Activated naive CD8-positive, alpha-beta T cell treated with anti-CD3 and anti-CD28 coated beads, Interleukin-2, amount 10 ng/mL, durations not matched to agents 7 days and 5 days (primary cell): Measurements from ENCODE around the gene HMGCS2. TPM values are rescaled to one million over a fixed set of nuclear protein-coding genes. Genes with fewer than 3 reads are reported as not detected.

Source experiments
- ATAC-seq: fragments of 150-1000 bp; cut with Tn5 transposase; one replicate; pipeline ENCODE4 v1.10.0; 2021; ENCODE audit warnings: low read depth, moderate library complexity
- POLR2A ChIA-PET: fragments of 350-600 bp; sonication (Branson Sonifier 250); formaldehyde crosslinking; loops from one replicate; lab custom pipeline; 2021; ENCODE audit warnings: antibody characterized with exemption; lab: Charles Lee
- DNase-seq: peaks from one replicate; pipeline ENCODE4 v3.0.0; 2021
- H3K27ac Mint-ChIP-seq: one replicate; pipeline ENCODE4 v1.8.0; 2022; ENCODE audit warnings: mild to moderate bottlenecking, mixed read lengths
- H3K27me3 Mint-ChIP-seq: one replicate; pipeline ENCODE4 v1.8.0; 2022; ENCODE audit warnings: mild to moderate bottlenecking, moderate library complexity, mixed read lengths
- H3K36me3 Mint-ChIP-seq: one replicate; pipeline ENCODE4 v1.8.0; 2021; ENCODE audit warnings: mild to moderate bottlenecking, mixed read lengths
- H3K4me1 Mint-ChIP-seq: one replicate; pipeline ENCODE4 v1.8.0; 2021; ENCODE audit warnings: mixed read lengths
- H3K4me3 Mint-ChIP-seq: one replicate; pipeline ENCODE4 v1.8.0; 2022; ENCODE audit warnings: mild to moderate bottlenecking, moderate library complexity, mixed read lengths
- H3K9me3 Mint-ChIP-seq: one replicate; pipeline ENCODE4 v1.8.0; 2021; ENCODE audit warnings: mixed read lengths
- total RNA-seq, 2 experiments: library from RNA; stranded (reverse); gene quantifications; one replicate each; pipeline ENCODE4 v1.2.3, GENCODE V29; 2021

The HMGCS2 gene
- total RNA-seq, 2 experiments from 2014 or later, result not detected

DNA sequence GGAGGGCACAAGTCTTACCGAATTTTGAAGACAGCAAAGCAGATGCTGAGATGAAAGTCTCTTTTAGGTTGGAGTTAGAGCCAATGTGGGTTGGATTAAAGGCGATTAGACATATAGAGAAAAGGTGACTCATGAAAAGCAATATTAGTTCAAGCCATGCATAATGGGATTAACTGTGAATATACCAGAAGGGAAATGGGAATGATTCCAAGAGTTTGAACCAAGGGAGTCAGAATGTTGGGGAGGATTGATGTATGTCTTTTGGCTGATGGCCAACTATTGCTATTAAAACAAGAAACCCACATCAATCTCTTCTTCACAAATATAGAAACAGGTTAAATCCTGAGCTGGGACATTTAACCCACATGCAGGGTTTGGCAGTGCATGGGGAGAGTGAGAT, 1.2 kb downstream of the HMGCS2 start:
- Mint-ChIP-seq H3K27ac (no peak overlapping the region), H3K36me3 (no peaks in the 10 kb centered on the region), H3K9me3 (no peaks in the 10 kb centered on the region), H3K27me3 (peaks cover 36% of the 10 kb centered on the region), H3K4me1 (peaks cover 4% of the 10 kb centered on the region), H3K4me3 (no peak overlapping the region)
- POLR2A ChIA-PET, result no interaction called here
- no peak for ATAC-seq
- DNase-seq, result no peak

DNA sequence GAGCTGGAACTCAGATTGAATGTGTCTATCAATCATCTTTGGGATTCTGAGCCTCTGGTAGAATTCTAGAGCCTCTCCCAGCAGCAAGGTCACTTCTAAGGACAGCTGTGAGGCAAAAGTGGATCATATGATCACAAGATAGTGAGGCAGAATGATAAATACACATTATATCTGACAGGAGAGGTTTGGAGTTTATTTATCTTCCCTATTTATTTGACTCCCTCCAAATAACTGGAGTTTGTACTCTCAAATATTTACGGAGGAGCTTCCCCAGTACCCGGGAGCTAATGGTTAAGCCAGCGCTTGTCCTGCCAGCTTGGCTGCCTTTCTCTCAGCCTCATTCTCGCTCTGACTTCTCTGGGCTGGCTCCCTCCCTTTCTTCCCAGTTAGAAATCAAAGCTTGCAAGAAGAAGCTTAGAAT, 2.3 kb downstream of the HMGCS2 start:
- no peak overlapping the region for H3K4me3 Mint-ChIP-seq
- POLR2A ChIA-PET, result interaction anchor here (0.6 kb wide), 1 partner anchor 100 kb away, joined by 3 read pairs; no protein-coding TSS in a partner anchor
- no peak overlapping the region for H3K27ac Mint-ChIP-seq
- no peak for DNase-seq
- H3K9me3 Mint-ChIP-seq, result no peaks in the 10 kb centered on the region
- ATAC-seq, result no peak
- H3K4me1 Mint-ChIP-seq, result peaks cover 4% of the 10 kb centered on the region
- H3K27me3 Mint-ChIP-seq, result peaks cover 35% of the 10 kb centered on the region
- H3K36me3 Mint-ChIP-seq, result no peaks in the 10 kb centered on the region

GRCh38 chr1:119764220-119764619, 4.5 kb downstream of the HMGCS2 start:
- no peak overlapping the region for H3K4me3 Mint-ChIP-seq
- H3K9me3 Mint-ChIP-seq, result no peaks in the 10 kb centered on the region
- no peaks in the 10 kb centered on the region for H3K36me3 Mint-ChIP-seq
- POLR2A ChIA-PET, result no interaction called here
- no peak overlapping the region for H3K27ac Mint-ChIP-seq
- H3K4me1 Mint-ChIP-seq, result peaks cover 4% of the 10 kb centered on the region
- peaks cover 44% of the 10 kb centered on the region for H3K27me3 Mint-ChIP-seq
- ATAC-seq (no peak), DNase-seq (no peak)

- ATAC-seq (no peak), DNase-seq (no peak)
- Mint-ChIP-seq H3K36me3 (no peaks in the 10 kb centered on the region), H3K27ac (no peak overlapping the region), H3K4me1 (peaks cover 9% of the 10 kb centered on the region), H3K4me3 (no peak overlapping the region), H3K9me3 (no peaks in the 10 kb centered on the region), H3K27me3 (peaks cover 44% of the 10 kb centered on the region)
- POLR2A ChIA-PET, result no interaction called here
Measured at GRCh38 chr1:119762953-119763352, 5.8 kb downstream of the HMGCS2 start.

- H3K36me3 Mint-ChIP-seq, result no peaks in the 10 kb centered on the region
- H3K27ac Mint-ChIP-seq, result no peak overlapping the region
- POLR2A ChIA-PET, result no interaction called here
- no peak for ATAC-seq
- peaks cover 49% of the 10 kb centered on the region for H3K27me3 Mint-ChIP-seq
- no peak overlapping the region for H3K4me3 Mint-ChIP-seq
- DNase-seq, result no peak
- H3K4me1 Mint-ChIP-seq, result peaks cover 8% of the 10 kb centered on the region
- H3K9me3 Mint-ChIP-seq, result no peaks in the 10 kb centered on the region
Measured at GRCh38 chr1:119762409-119762808, 6.3 kb downstream of the HMGCS2 start.

DNA sequence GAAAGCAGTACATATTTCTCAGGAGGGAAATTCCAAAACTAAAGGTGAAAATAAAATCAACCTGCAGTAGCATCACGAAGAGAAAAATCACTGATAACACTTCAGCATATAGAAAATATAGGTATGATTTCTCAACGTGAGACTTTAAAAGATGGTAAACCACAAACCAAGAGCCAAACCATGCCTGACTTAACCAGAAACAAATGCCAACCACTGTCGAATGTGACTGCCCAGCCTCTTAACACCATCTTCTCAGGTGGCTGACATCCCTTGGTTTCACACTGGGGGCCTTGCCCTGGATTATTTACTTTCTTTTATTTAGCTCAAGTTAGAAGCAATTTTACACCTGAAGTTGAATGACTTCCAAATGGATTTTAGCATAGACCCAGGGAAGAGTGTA, 10.1 kb downstream of the HMGCS2 start:
- no peaks in the 10 kb centered on the region for H3K36me3 Mint-ChIP-seq
- ATAC-seq (no peak), DNase-seq (no peak)
- no peaks in the 10 kb centered on the region for H3K9me3 Mint-ChIP-seq
- H3K27ac Mint-ChIP-seq, result no peak overlapping the region
- POLR2A ChIA-PET, result no interaction called here
- H3K27me3 Mint-ChIP-seq, result peaks cover 33% of the 10 kb centered on the region
- H3K4me1 Mint-ChIP-seq, result peaks cover 8% of the 10 kb centered on the region
- H3K4me3 Mint-ChIP-seq, result no peak overlapping the region

GRCh38 chr1:119752592-119752991, 16.1 kb downstream of the HMGCS2 start:
- ATAC-seq (peak; percentile 70), DNase-seq (no peak)
- Mint-ChIP-seq H3K9me3 (no peaks in the 10 kb centered on the region), H3K4me1 (peaks cover 18% of the 10 kb centered on the region), H3K27ac (no peak overlapping the region), H3K4me3 (peak overlapping the region; percentile 34), H3K36me3 (no peaks in the 10 kb centered on the region), H3K27me3 (peaks cover 39% of the 10 kb centered on the region)
- POLR2A ChIA-PET, result no interaction called here

GRCh38 chr1:119748040-119748439, 20.7 kb downstream of the HMGCS2 start:
- POLR2A ChIA-PET, result interaction anchor here (1.2 kb wide), 1 partner anchor 36 kb away, joined by 3 read pairs; the partner anchor contains the start of gene PHGDH
- peaks cover 3% of the 10 kb centered on the region for H3K36me3 Mint-ChIP-seq

GRCh38 chr1:119747451-119747850, 21.3 kb downstream of the HMGCS2 start:
- no peak overlapping the region for H3K27ac Mint-ChIP-seq
- peaks cover 28% of the 10 kb centered on the region for H3K27me3 Mint-ChIP-seq
- POLR2A ChIA-PET, result interaction anchor here (1.2 kb wide), 1 partner anchor 36 kb away, joined by 3 read pairs; the partner anchor contains the start of gene PHGDH
- H3K9me3 Mint-ChIP-seq, result no peaks in the 10 kb centered on the region
- no peak for ATAC-seq
- no peak overlapping the region for H3K4me3 Mint-ChIP-seq
- peaks cover 4% of the 10 kb centered on the region for H3K36me3 Mint-ChIP-seq
- peaks cover 10% of the 10 kb centered on the region for H3K4me1 Mint-ChIP-seq
- DNase-seq, result no peak

More at GRCh38 chr1:119748040-119748439, 20.7 kb downstream of the HMGCS2 start:
- no peak for DNase-seq
- Mint-ChIP-seq H3K9me3 (no peaks in the 10 kb centered on the region), H3K4me3 (no peak overlapping the region), H3K4me1 (peaks cover 14% of the 10 kb centered on the region), H3K27me3 (peaks cover 28% of the 10 kb centered on the region), H3K27ac (no peak overlapping the region)
- no peak for ATAC-seq

DNA sequence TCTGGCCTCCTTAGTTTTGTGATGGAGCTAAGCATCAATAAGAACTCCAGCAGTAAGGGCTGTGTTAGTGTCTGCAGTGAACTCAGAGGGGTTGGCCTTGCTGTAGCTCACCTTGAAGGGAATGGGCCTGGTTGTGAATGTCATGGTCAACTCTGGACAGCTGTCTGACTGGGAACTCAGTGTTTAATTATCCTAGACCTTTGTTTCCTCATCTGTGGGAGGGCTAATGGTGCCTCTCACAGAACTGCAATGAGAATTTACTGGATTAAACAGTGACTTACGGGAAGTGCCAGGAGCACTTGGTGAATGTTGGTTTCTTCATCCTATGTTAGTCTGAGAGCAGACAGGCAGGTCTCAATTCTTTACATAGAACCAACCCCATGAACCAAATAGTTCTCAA, 23.7 kb downstream of the HMGCS2 start:
- POLR2A ChIA-PET, result interaction anchor here (0.6 to 1.7 kb wide), 3 partner anchors 54 to 147 kb away, joined by 3 to 5 read pairs (median 3); no protein-coding TSS in a partner anchor
- H3K27ac Mint-ChIP-seq, result no peak overlapping the region
- peaks cover 12% of the 10 kb centered on the region for H3K27me3 Mint-ChIP-seq
- ATAC-seq (no peak), DNase-seq (no peak)
- peaks cover 4% of the 10 kb centered on the region for H3K4me1 Mint-ChIP-seq
- no peak overlapping the region for H3K4me3 Mint-ChIP-seq
- H3K36me3 Mint-ChIP-seq, result peaks cover 13% of the 10 kb centered on the region
- no peaks in the 10 kb centered on the region for H3K9me3 Mint-ChIP-seq

- ATAC-seq (no peak), DNase-seq (no peak)
- Mint-ChIP-seq H3K4me1 (peaks cover 4% of the 10 kb centered on the region), H3K27me3 (peaks cover 7% of the 10 kb centered on the region), H3K4me3 (no peak overlapping the region), H3K9me3 (no peaks in the 10 kb centered on the region), H3K27ac (no peak overlapping the region), H3K36me3 (peaks cover 13% of the 10 kb centered on the region)
- POLR2A ChIA-PET, result interaction anchor here (0.6 to 1.7 kb wide), 3 partner anchors 55 to 148 kb away, joined by 3 to 5 read pairs (median 3); no protein-coding TSS in a partner anchor
Measured at GRCh38 chr1:119744598-119744942, 24.1 kb downstream of the HMGCS2 start.

DNA sequence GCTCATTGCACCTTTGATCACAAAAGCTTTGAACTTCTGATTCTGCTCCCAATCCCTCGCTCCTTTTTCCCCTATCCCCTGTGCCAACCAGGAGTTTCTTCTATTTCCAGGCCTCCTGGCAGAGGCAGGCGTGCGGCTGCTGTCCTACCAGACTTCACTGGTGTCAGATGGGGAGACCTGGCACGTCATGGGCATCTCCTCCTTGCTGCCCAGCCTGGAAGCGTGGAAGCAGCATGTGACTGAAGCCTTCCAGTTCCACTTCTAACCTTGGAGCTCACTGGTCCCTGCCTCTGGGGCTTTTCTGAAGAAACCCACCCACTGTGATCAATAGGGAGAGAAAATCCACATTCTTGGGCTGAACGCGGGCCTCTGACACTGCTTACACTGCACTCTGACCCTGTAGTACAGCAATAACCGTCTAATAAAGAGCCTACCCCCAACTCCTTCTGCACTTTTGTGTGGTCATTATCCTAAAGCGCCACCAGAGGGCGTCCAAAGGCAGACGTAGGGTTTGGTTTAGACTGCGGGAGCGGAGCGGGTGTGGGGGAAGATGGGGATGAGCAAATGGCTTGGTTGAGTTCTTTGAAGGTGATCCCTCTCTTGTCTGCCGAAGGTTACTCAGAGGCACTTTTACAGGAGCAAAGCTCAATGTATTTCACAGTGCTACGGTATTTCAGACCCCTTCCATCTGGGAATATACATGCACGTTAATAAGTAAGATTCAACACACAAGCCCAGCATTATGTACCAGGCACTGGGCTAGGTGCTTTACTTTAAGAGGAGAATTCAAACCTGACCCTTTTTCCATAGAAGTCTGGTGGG, 24.7 kb downstream of the HMGCS2 start:
- Mint-ChIP-seq H3K9me3 (no peaks in the 10 kb centered on the region), H3K4me1 (peaks cover 4% of the 10 kb centered on the region), H3K27ac (no peak overlapping the region), H3K36me3 (peaks cover 13% of the 10 kb centered on the region), H3K4me3 (no peak overlapping the region), H3K27me3 (peaks cover 4% of the 10 kb centered on the region)
- POLR2A ChIA-PET, result interaction anchor here (1.2 to 1.7 kb wide), 2 partner anchors 56 to 65 kb away, joined by 3 to 5 read pairs; no protein-coding TSS in a partner anchor
- ATAC-seq (peak; percentile 69), DNase-seq (peak; percentile 44)

GRCh38 chr1:119743308-119743707, 25.4 kb downstream of the HMGCS2 start:
- H3K9me3 Mint-ChIP-seq, result no peaks in the 10 kb centered on the region
- DNase-seq (no peak), ATAC-seq (no peak)
- H3K27me3 Mint-ChIP-seq, result peaks cover under 1% of the 10 kb centered on the region
- peaks cover 13% of the 10 kb centered on the region for H3K36me3 Mint-ChIP-seq
- no peak overlapping the region for H3K4me3 Mint-ChIP-seq
- POLR2A ChIA-PET, result interaction anchor here (1.7 kb wide), 1 partner anchor 66 kb away, joined by 5 read pairs; no protein-coding TSS in a partner anchor
- H3K27ac Mint-ChIP-seq, result no peak overlapping the region
- peaks cover 2% of the 10 kb centered on the region for H3K4me1 Mint-ChIP-seq

DNA sequence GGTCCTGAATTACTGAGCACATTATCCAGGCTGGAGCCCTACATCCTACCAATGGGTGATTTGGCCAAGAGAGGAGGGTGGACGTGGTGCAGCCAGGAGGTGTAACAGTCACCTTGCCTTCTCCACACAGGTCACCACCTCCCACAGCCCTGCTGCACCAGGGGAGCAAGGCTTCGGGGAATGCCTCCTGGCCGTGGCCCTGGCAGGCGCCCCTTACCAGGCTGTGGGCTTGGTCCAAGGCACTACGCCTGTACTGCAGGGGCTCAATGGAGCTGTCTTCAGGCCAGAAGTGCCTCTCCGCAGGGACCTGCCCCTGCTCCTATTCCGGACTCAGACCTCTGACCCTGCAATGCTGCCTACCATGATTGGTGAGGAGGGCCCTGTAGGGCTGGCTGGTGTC, 26.0 kb downstream of the HMGCS2 start:
- H3K36me3 Mint-ChIP-seq, result peaks cover 16% of the 10 kb centered on the region
- no peak overlapping the region for H3K27ac Mint-ChIP-seq
- no peaks in the 10 kb centered on the region for H3K27me3 Mint-ChIP-seq
- no peak for ATAC-seq
- POLR2A ChIA-PET, result no interaction called here
- H3K9me3 Mint-ChIP-seq, result no peaks in the 10 kb centered on the region
- DNase-seq, result no peak
- peaks cover under 1% of the 10 kb centered on the region for H3K4me1 Mint-ChIP-seq
- no peak overlapping the region for H3K4me3 Mint-ChIP-seq
